HUES48 (cell line): Measurements from ENCODE around the gene DCTN2.
"Not testable (repeated sequence)": the region's sequence is repeated elsewhere in the genome, so short reads cannot be mapped to it uniquely, and the experiment has no call there.

ENCODE experiments used
- H3K27ac ChIP-seq: one replicate; pipeline ENCODE4 v1.7.0; 2013; ENCODE audit warnings: low read depth, low read length, inconsistent platforms
- H3K27me3 ChIP-seq: 2 replicates; pipeline ENCODE4 v1.6.1; 2013; ENCODE audit warnings: mild to moderate bottlenecking, low read length; ENCODE audit not compliant: control insufficient read depth, insufficient read depth
- H3K36me3 ChIP-seq: 2 replicates; pipeline ENCODE4 v1.6.1; 2013; ENCODE audit warnings: low read length; ENCODE audit not compliant: control insufficient read depth, insufficient read depth
- H3K4me1 ChIP-seq: 2 replicates; pipeline ENCODE4 v1.6.1; 2013; ENCODE audit warnings: mild to moderate bottlenecking, low read length; ENCODE audit not compliant: control insufficient read depth, insufficient read depth
- H3K4me3 ChIP-seq: 2 replicates; pipeline ENCODE4 v1.5.1; 2013; ENCODE audit warnings: mild to moderate bottlenecking, low read depth, low read length
- H3K9ac ChIP-seq: 2 replicates; pipeline ENCODE4 v1.6.1; 2013; ENCODE audit warnings: mild to moderate bottlenecking, low read depth, low read length, moderate library complexity
- H3K9me3 ChIP-seq: 2 replicates; pipeline ENCODE4 v1.6.1; 2013; ENCODE audit warnings: low read length; ENCODE audit not compliant: control insufficient read depth, insufficient read depth

DCTN2 gene

DNA sequence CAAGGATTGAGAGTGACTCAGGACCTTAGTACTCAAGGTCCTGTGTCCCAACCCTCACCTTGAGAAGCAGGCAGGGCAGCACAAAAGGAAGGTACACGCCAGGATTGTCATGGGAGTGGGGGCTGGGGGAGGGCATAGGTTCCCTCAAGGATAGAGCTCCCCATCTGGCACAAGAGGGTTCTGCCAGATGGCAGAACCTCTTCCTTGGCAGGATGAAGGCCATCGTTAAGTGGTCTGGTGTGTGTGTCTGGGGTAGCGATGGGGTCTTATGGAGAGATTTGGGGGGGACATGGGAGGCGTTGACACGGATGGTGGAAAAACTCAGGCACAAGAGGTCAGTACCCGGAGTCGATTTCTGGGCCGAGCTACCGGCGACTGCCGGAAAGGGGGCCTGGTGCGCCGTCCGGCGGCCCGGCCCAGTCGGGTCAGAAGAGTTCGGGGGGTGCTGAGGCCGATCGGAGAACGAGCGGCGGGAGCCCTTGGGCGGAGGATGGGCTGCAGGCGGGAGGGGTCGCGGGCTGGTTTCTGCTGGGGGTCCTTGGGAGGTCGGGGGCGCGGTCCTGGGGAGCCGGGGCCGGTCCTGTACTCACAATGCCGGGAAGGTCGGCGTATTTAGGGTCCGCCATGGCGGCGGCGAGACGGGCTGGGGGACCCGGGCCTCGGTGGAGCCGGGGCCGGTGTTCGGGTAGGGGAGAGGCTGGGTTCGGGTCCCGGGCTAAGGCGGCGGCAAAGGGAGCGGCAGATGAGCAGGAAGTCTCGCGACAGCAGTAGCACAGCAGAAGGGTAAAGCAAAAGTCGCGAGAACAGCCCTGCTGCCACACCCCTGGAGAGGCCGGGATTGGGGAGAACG is at the start of gene DCTN2:
DCTN2 (minus strand) TSS at position 755 of the 850 bp plus-strand sequence; CDS start at position 626, 129 bp downstream.
- Histone ChIP-seq H3K9ac (peak within 1 kb of the TSS; percentile 71; the same call in 1 of the 2 replicates), H3K4me3 (peak within 1 kb of the TSS; percentile 80), H3K27ac (peak within 1 kb of the TSS; percentile 39), H3K27me3 (peaks cover 13% of the 10 kb centered on the region; the same call in 1 of the 2 replicates), H3K4me1 (peaks cover 22% of the 10 kb centered on the region), H3K36me3 (peaks cover 5% of the 10 kb centered on the region), H3K9me3 (no peaks in the 10 kb centered on the region)

DNA sequence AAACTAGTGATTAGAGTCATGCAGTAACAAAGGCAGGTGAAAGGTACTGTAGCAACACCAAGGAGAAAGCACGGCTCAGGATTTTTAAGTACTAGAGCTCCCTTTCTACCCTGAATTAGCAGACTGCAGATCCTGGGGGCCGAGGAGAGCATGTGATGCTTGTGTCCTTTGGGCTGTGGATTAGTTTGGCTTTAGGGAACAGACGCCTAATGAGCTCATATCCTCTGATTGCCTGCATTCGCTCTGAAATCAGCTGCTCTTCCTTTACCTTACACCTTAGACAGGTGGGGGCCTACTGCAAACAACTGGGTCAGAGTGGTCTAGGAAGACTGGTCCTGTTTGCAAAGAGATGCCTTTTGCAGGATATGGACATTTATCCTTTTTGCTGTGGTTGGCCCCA is 46.2 kb upstream of the DCTN2 start:
- H3K4me3 ChIP-seq = no peak overlapping the region
- no peak overlapping the region for H3K27ac ChIP-seq
- H3K9ac ChIP-seq = no peak overlapping the region
- H3K4me1 ChIP-seq = peaks cover 12% of the 10 kb centered on the region
- peaks cover 26% of the 10 kb centered on the region for H3K36me3 ChIP-seq
- no peaks in the 10 kb centered on the region; the same call in 1 of the 2 replicates for H3K27me3 ChIP-seq
- H3K9me3 ChIP-seq = no peaks in the 10 kb centered on the region

DNA sequence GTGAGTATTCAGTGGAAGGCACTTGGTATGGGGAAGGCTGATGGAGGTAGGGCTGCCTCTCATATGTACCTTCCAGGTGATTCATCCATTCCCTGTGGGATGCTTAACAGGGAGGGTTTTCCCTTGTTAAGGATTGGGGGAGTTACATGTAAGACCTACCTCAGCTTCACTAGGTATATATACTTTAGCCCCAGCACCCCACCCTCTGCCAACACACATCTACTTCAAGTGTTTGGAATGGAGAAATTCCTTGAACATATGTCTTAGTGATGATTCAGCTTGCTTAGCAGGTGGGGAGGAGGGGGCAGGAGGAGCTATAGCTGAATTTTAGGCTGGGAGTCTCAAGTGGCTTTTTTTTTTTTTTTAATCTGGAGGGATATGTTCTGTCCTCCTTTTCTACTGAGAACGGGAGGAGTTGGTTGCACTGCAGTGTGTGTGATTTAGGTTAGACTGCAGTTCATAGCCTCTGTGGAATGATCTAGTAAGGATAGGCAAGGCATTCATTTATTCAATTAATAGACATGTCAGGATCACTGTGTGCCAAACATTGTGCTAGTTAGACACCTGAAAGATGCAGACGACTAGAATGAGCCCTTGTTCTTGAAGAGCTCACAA is 45.7 kb upstream of the DCTN2 start:
- no peak overlapping the region for H3K27ac ChIP-seq
- no peak overlapping the region for H3K9ac ChIP-seq
- no peaks in the 10 kb centered on the region for H3K9me3 ChIP-seq
- H3K4me1 ChIP-seq = peaks cover 12% of the 10 kb centered on the region
- peaks cover 2% of the 10 kb centered on the region; the same call in 1 of the 2 replicates for H3K27me3 ChIP-seq
- 0 out of 2 replicates have a peak overlapping the region, but pooled peaks have one; percentile 96 for H3K4me3 ChIP-seq
- H3K36me3 ChIP-seq = peaks cover 23% of the 10 kb centered on the region

DNA sequence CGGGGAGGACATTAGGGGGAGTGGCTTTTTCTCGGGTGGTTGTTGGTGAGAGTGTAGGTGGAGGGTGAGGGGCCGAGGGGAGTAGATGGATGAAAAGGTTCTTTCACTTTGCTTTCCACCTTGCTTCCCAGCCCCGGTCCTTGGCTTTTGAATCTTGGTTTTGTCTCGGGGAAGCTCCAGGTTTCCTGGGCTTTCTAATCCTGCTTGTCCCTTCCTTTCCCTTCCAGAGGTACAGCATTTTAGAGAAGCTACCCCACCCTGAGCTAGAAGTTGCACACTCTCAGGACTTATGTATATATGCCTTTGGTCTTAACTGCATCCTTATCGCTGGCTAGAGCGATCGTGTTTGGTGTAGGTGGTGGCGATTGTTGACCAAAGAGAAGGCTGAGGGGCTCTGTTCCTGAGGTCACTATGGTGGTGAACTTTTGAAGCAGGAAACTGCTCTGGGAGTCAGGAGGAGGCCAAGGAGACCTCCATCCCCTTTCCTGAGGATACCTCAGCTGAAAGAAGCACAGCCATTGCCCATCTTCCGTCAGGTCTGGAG is 44.9 kb upstream of the DCTN2 start:
- Histone ChIP-seq H3K9ac (no peak overlapping the region), H3K27ac (no peak overlapping the region), H3K9me3 (no peaks in the 10 kb centered on the region), H3K36me3 (peaks cover 15% of the 10 kb centered on the region), H3K27me3 (peaks cover 2% of the 10 kb centered on the region; the same call in 1 of the 2 replicates), H3K4me1 (peaks cover 12% of the 10 kb centered on the region), H3K4me3 (peak overlapping the region; percentile 96)

DNA sequence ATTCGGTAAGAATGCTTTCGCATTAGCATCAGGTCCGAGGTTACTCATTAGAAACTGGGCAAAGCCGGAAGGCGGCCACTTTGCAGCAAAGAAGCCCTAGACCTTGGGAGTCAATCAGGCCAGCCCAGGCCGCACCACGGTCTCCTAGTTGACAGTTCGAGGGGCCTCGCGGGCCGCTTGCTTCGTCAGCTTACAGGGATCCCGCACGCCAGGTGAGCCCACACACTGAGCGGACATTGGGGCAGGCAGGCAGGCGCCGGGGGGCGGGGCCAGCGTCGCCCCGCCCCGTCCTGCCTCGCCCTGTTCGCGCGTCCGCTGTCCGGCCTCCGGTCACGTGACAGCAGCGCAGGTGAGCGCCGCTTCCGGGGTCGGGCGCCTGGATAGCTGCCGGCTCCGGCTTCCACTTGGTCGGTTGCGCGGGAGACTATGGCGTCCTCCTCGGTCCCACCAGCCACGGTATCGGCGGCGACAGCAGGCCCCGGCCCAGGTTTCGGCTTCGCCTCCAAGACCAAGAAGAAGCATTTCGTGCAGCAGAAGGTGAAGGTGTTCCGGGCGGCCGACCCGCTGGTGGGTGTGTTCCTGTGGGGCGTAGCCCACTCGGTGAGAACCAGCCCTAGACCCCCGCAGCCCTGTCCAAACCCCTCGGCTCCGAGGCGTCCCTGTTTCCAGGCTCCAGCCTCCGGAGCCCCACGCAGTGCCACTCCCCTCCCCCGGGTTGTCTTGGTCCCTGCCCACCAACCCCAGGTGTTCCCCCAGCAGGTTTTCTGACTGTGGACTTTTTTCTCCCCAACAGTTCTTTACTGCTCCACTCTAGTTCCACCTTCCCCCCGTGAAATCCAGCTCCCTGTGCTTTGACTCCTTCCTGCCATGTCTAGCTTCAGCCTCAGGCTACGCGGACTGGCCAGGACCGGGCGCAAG is 44.1 kb upstream of the DCTN2 start, which contains the start of gene PIP4K2C:
PIP4K2C (plus strand) TSS at position 329 of the 918 bp plus-strand sequence; CDS start at position 427, 98 bp downstream.
- Histone ChIP-seq H3K36me3 (peaks cover 10% of the 10 kb centered on the region), H3K27me3 (peaks cover 2% of the 10 kb centered on the region; the same call in 1 of the 2 replicates), H3K27ac (peak within 1 kb of the TSS; percentile 88), H3K4me1 (peaks cover 12% of the 10 kb centered on the region), H3K4me3 (peak within 1 kb of the TSS; percentile 96), H3K9me3 (no peaks in the 10 kb centered on the region), H3K9ac (peak within 1 kb of the TSS; percentile 72)

DNA sequence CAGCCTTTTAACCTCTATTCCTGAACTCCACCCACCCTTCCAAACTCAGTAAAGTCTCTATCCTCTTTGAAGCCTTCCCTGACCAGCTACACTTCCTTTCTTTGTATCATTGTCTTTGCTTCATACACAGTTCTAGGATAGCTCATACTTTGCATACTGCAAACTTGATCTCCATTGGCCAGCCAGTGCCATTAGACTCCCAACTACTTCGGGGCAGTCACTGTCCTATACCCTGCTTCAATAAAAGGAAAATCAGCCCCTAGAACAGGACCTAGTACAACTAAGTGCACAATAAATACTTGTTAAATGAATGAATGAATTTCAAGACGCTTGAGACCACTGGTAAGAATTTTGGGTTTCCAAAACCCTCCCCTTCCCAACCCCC is 43.5 kb upstream of the DCTN2 start:
- H3K9me3 ChIP-seq = no peaks in the 10 kb centered on the region
- H3K4me3 ChIP-seq = peak overlapping the region; percentile 96
- H3K27ac ChIP-seq = peak overlapping the region; percentile 88
- H3K36me3 ChIP-seq = peaks cover 5% of the 10 kb centered on the region
- H3K27me3 ChIP-seq = peaks cover 2% of the 10 kb centered on the region; the same call in 1 of the 2 replicates
- peaks cover 12% of the 10 kb centered on the region for H3K4me1 ChIP-seq
- H3K9ac ChIP-seq = peak overlapping the region; percentile 72

DNA sequence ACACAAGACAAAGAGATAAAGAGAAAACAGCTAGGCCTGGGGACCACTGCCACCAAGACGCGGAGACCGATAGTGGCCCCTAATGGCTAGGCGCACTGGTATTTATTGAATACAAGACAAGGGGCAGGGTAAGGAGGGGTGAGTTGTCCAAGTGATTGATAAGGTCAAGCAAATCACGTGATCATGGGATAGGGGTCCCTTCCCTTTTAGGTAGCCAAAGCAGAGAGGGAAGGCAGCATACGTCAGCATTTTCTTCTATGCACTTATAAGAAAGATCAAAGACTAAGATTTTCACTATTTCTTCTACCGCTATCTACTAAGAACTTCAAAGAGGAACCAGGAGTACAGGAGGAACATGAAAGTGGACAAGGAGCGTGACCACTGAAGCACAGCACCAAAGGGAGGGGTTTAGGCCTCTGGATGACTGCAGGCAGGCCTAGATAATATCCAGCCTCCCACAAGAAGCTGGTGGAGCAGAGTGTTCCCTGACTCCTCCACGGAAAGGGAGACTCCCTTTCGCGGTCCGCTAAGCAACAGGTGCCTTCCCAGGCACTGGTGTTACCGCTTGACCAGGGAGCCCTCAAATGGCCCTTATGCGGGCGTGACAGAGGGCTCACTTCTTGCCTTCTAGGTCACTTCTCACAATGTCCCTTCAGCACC is 42.1 kb upstream of the DCTN2 start:
- H3K9me3 ChIP-seq, H3K36me3 ChIP-seq, H3K27ac ChIP-seq, H3K4me3 ChIP-seq, H3K9ac ChIP-seq, H3K27me3 ChIP-seq: not testable (repeated sequence)
- H3K4me1 ChIP-seq = peaks cover 12% of the 10 kb centered on the region

DNA sequence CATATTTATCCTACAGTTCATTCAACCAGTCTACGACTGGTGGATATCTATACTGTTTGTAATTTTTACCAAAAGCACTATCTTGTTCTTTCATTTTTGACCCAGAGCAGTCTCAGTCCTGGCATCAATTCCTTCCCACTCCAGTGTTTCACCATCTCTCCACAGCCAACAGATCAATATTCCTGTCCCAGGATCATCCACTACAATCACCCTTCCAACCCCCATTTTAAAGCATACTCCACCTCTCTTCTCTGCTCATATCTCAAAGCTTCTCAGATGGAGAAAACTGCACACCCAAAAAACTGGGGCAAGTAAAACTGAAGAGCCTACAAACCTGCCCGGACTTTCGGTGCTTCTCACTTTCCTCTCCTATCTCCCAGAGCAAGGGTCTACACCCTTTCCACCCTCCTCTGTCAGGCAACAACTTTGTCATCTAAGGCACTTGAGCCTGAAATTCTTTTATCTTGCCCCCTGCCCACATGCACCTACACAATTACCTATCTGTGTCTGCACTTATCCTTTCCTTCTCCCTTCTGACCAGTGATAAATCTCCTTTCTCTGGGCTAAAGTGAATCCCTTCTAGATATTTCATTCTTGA is 39.9 kb upstream of the DCTN2 start:
- H3K9me3 ChIP-seq = no peaks in the 10 kb centered on the region
- H3K27me3 ChIP-seq = peaks cover 2% of the 10 kb centered on the region; the same call in 1 of the 2 replicates
- H3K27ac ChIP-seq = no peak overlapping the region

DNA sequence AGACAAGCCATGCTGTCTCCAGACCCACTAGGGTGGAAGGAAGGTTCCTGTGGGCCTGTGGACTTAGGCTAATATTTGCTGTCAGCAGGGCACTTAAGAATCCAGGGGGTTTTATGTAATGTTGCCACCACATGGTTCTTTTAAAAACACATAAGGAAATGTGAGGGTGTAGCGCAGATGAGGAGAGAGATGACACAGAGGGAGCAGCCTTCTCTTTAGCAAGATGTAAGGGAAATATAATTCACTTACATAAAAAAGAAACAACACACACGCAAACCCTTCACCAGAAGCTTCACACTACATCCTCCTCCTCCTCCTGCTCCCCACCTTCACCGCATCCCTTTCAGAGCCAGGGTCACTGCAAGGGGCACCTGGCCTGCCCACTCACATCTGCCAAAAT is 39.1 kb upstream of the DCTN2 start:
- Histone ChIP-seq H3K27me3 (peaks cover 2% of the 10 kb centered on the region; the same call in 1 of the 2 replicates), H3K4me1 (0 out of 2 replicates have a peak, but pooled peaks cover 5% of the 10 kb centered on the region), H3K36me3 (peaks cover 26% of the 10 kb centered on the region), H3K9ac (no peak overlapping the region), H3K9me3 (no peaks in the 10 kb centered on the region), H3K27ac (no peak overlapping the region), H3K4me3 (no peak overlapping the region)

More for the DNA sequence above, 39.9 kb upstream of the DCTN2 start:
- H3K4me1 ChIP-seq = peaks cover 6% of the 10 kb centered on the region
- H3K9ac ChIP-seq = no peak overlapping the region
- H3K36me3 ChIP-seq = peaks cover 18% of the 10 kb centered on the region
- no peak overlapping the region for H3K4me3 ChIP-seq
